A549 treated with CORT108297 at 1 μM for 4 hours (cell line): ENCODE data around the gene RASSF4. TPM values are rescaled to one million over a fixed set of nuclear protein-coding genes. Genes with fewer than 3 reads are reported as not detected.

Source experiments
- total RNA-seq: library from RNA; stranded (reverse); fragments of 200-300 nt; extraction: Qiagen RNA extraction; gene quantifications from 5 replicates; pipeline ENCODE4 v1.2.3, GENCODE V29; 2022

RASSF4 gene
- total RNA-seq, result 1.6 to 2.2 TPM (median 1.8 TPM) in 5 replicates

GRCh38 chr10:44959247-44960087 lies at the start of gene RASSF4:
Gene RASSF4 (plus strand): TSS chr10:44959802. CDS start chr10:44970203, 10,401 bp downstream.

GRCh38 chr10:44911081-44911540 lies 48.5 kb upstream of the RASSF4 start, which contains the start of gene TMEM72:
Gene TMEM72 (plus strand): TSS chr10:44911337. CDS start chr10:44911513, 176 bp downstream.

GRCh38 chr10:44978570-44979280 lies 19.1 kb downstream of the RASSF4 start, which contains the start of gene DEPP1:
Gene DEPP1 (minus strand): TSS chr10:44978809. CDS start chr10:44978030, 779 bp downstream.

GRCh38 chr10:45000752-45001380 lies 41.3 kb downstream of the RASSF4 start, which contains the start of gene ZNF22:
Gene ZNF22 (plus strand): TSS chr10:45000923. CDS start chr10:45003369, 2,446 bp downstream.

Other genes with a start within 250 kb of the RASSF4 start
- gene TMEM72, start 48.5 kb upstream of the RASSF4 start, total RNA-seq, result not detected in 5 replicates
- 1.1 to 1.9 TPM (median 1.4 TPM) in 5 replicates for gene DEPP1, start 19.0 kb downstream of the RASSF4 start, total RNA-seq
- gene ZNF22, start 41.1 kb downstream of the RASSF4 start, total RNA-seq, result 5.2 to 7.0 TPM (median 6.5 TPM) in 5 replicates